ENCODE results near the gene SLC8A1.

SLC8A1 gene

GRCh38 chr2:40220177-40220925 is 231.5 kb downstream of the SLC8A1 start:
- no peak overlapping the region for H3K4me3 ChIP-seq
- H3K27ac ChIP-seq = no peak overlapping the region

GRCh38 chr2:40219141-40219540 is 232.7 kb downstream of the SLC8A1 start:
- H3K27ac ChIP-seq = no peak overlapping the region
- H3K4me3 ChIP-seq = no peak overlapping the region

- H3K27ac ChIP-seq = no peak overlapping the region
- H3K4me3 ChIP-seq = no peak overlapping the region
Measured at GRCh38 chr2:40218679-40219078, 233.2 kb downstream of the SLC8A1 start.

- Histone ChIP-seq H3K4me3 (no peak overlapping the region), H3K27ac (no peak overlapping the region)
Measured at GRCh38 chr2:40213619-40214018, 238.3 kb downstream of the SLC8A1 start.

DNA sequence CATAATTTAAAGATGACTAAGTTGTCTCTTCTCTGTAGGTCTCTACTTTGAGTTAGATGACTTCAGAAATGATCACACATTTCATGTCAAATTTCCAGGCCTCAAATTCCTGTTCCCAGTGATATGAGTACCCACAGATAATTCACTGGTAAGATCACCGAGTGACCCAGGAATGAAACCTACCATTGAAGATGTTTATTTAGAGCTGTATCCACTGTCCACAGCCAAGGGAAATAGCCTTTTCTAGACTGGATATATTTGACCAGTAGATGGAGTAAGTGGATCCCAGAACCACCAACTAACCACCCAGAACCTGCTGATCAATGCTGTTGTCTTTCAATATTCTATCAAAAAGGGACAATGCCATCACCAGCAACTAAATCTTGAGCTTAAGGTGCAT is 238.8 kb downstream of the SLC8A1 start:
- Histone ChIP-seq H3K4me3 (no peak overlapping the region), H3K27ac (no peak overlapping the region)

DNA sequence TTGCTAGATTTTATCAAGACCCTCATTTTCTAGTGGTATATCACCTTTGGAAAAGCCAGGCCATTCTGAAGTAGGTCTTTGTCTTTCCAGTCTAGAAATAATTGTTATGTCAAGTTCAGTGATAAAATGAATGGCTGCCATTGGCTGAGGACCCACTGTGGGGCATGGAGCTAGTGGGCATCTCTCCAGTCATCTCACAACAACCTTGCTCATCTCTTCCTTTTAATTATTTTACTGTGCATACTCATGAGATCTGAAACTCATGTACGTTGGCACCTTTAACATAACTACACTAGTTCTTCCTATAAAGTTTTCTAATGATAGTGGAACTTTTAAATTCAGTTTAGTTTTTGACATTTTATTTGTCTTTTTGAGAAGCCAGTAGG is 240.9 kb downstream of the SLC8A1 start:
- Histone ChIP-seq H3K27ac (no peak overlapping the region), H3K4me3 (no peak overlapping the region)

DNA sequence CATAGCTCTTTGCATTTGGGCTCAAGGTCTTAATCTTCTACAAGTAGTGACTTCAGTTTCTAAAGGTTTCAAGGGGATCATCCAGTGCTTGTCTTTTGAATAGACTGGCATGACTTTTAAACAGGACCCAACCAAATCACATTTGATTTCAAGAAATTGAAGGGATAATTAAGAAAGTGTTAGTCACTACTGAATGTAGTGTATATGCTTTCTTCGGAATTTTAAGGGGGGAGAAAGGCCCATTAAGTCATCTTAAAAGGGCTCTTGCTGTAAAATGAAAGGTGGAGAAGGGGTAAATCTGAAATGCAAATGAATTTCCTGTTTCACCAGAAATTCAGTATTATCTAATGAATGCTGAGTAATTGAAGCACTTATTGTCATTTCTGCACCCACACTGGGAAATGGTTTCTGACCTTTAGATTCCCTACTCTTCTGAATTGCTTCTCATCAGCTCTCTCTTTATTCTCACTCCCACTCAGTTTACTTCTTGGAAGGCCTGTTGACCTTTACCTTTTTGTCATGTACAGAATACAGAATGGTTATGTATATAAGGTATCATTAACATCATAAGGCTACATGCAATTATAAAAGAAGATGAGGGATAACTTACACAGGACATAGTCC is 241.4 kb downstream of the SLC8A1 start:
- Histone ChIP-seq H3K4me3 (no peak overlapping the region), H3K27ac (no peak overlapping the region)

DNA sequence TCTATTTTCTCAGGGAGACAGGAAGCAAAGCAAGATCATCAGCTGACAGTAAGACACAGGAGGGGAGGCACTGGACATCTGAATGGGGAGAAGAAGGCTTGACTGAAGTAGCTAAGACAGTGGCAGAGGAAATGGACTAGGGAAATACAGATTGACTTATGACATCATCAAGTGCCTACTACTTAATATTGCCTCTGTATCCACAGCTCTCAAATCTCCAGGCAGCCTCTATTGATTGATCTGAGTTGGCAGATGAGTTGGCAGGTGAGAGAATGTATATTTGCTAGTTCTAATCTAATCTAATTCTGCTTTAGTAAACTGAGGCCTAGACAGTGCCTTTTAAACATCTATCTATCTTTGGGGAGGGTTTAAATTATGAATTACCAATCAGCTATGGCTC is 242.1 kb downstream of the SLC8A1 start:
- Histone ChIP-seq H3K4me3 (no peak overlapping the region), H3K27ac (no peak overlapping the region)

DNA sequence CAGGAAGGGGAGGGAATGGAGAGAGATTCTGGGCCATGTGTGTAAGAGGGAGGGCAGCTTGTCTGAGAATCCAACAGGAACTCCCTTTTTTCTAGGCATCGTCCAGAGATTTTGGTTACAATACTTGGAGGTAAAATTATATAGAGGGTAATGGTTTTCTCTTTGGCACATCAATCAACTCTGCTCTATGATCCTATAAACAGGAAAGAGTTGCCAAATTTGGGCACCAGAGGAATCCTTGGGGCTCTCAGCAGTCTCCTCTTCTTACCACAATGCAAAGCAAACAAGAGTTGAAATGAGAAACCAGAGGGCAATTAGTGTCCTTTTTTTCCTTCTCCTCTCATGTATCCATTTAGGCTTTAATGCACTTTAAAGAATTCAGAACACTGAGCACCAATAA is 243.4 kb downstream of the SLC8A1 start:
- H3K27ac ChIP-seq = no peak overlapping the region

DNA sequence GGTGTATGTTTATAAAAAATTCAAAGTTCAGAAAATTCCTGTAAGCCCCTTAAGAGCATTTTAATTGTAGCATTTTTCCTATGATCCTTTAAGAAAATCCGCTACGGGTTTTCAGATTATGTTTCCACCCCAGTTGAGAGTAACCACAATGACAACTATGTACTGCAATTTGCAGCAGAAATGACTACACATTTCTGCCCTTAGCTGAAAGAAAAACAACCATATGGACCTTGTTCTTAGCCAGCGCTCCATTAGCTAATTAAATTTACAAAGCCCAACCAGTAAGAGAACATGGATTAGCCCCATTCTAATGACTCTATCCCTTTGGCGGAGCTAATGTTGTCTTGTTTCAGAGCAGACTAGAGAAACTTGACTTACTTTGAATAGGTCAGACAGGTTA is 247.6 kb downstream of the SLC8A1 start:
- Histone ChIP-seq H3K27ac (no peak overlapping the region), H3K4me3 (no peak overlapping the region)

More for the DNA sequence above, 243.4 kb downstream of the SLC8A1 start:
- no peak overlapping the region for H3K4me3 ChIP-seq

DNA sequence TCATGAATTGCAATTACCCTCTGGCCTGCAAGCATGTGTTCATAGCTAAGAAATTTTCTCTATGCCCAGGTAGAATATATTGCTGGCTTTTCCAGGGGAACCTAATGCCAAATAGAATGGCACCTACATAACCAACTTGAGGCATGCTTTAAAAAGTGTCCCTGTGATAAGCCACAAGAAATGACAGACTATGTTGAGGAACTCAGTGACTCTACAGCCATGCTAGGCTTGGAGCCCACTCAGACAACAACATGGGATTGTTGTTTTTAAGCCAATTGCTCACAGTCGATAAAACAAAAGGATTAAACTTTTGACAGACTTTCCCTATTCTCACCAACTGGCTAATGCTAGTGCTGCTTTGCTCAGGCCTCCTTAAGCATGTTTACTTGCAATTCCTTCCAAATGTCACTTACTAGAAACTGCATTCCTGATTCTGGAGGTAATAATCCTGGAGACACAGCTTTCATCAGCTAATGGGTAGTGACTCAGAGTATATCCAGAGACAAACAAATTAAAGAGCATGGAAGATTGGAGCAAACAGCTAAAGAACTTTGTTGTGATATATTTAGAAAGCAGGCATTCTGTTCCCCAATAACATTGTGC is 249.0 kb downstream of the SLC8A1 start:
- Histone ChIP-seq H3K4me3 (no peak overlapping the region), H3K27ac (no peak overlapping the region)

GRCh38 chr2:40201425-40201824 is 250.5 kb downstream of the SLC8A1 start:
- Histone ChIP-seq H3K27ac (no peak overlapping the region), H3K4me3 (no peak overlapping the region)

- H3K27ac ChIP-seq = no peak overlapping the region
- H3K4me3 ChIP-seq = no peak overlapping the region
Measured at GRCh38 chr2:40200366-40200915, 251.4 kb downstream of the SLC8A1 start.

DNA sequence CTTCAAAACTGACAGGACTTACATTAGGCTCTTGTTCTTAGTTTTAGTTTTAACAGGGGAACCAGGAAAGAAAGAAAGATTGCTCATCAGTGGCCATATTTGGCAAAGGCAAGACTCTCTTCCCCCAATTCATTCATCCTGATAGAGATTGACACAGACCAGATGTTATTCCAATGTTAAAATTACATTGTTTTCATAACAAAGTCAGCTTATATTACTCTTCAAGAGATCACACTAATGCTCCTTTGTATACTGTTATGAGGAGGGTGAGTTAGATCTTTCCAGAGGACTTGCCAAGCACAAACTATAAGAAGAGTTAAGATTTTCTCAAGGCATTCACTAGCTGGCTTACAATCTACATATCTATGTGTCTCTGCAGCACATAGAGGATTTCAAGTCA is 252.1 kb downstream of the SLC8A1 start:
- no peak overlapping the region for H3K4me3 ChIP-seq
- no peak overlapping the region for H3K27ac ChIP-seq

- no peak overlapping the region for H3K27ac ChIP-seq
- H3K4me3 ChIP-seq = no peak overlapping the region
Measured at GRCh38 chr2:40197121-40197520, 254.8 kb downstream of the SLC8A1 start.

DNA sequence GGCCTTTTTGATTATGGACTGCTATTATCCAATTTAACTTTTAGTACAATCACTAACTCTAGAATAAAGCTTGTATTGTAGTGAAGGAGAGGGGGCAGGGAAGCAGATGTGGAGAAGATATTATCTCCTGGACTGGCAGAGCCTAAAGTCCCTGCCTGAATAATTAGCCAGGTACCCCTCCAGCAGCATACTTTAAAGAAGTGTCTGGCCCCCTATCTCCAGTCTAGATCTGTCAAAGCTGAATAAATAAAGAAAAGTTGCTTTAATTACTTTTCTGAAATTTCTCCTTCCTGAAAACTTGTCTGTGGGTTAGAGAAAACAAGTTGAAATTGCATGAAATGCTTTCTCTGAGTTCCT is 258.2 kb downstream of the SLC8A1 start:
- H3K27ac ChIP-seq = no peak overlapping the region

GRCh38 chr2:40192864-40193669 is 258.8 kb downstream of the SLC8A1 start:
- Histone ChIP-seq H3K27ac (no peak overlapping the region), H3K4me3 (no peak overlapping the region)

More for the DNA sequence above, 258.2 kb downstream of the SLC8A1 start:
- H3K4me3 ChIP-seq = no peak overlapping the region

GRCh38 chr2:40190457-40190856 is 261.4 kb downstream of the SLC8A1 start:
- Histone ChIP-seq H3K27ac (no peak overlapping the region), H3K4me3 (no peak overlapping the region)

GRCh38 chr2:40189881-40190280 is 262.0 kb downstream of the SLC8A1 start:
- no peak overlapping the region for H3K27ac ChIP-seq

DNA sequence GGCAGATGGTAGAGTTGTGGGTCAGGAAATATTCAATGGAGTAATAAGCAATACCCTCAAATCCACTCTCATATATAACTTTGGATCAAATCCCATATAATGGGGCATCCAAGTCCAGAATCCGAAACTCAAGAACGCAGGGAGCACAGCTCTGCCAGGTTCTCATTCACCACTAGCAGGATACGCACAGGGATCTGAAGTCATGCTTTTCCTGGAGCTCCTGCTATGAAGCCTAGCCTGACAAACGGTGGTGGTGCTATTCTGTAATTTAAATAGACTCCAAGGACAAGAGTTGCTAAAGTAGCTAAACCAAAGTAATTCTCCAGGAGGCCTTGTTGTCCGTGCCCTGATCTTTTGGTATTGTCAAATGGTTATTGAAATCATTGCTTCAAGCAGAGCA is 264.8 kb downstream of the SLC8A1 start:
- Histone ChIP-seq H3K27ac (no peak overlapping the region), H3K4me3 (no peak overlapping the region)

More at GRCh38 chr2:40189881-40190280, 262.0 kb downstream of the SLC8A1 start:
- no peak overlapping the region for H3K4me3 ChIP-seq
